GM10847 (cell line): Measurements from ENCODE around the gene NEK8.

Source experiments
- POLR2A ChIP-seq: IDR thresholded peaks from 2 replicates; pipeline ENCODE4 v1.6.1; 2011; ENCODE audit not compliant: insufficient read length; ENCODE audit errors: extremely low read depth

Gene NEK8

GRCh38 chr17:28705074-28705659, 23.4 kb upstream of the NEK8 start:
- TF ChIP-seq POLR2A: no peak

- no peak for TF ChIP-seq POLR2A
These were observed 22.8 kb upstream of the NEK8 start for GRCh38 chr17:28705728-28706334.

- TF ChIP-seq POLR2A: no peak
These were observed 21.9 kb upstream of the NEK8 start for GRCh38 chr17:28706471-28707338.

GRCh38 chr17:28707339-28707720, 21.3 kb upstream of the NEK8 start:
- no peak for TF ChIP-seq POLR2A

GRCh38 chr17:28710861-28711722, 17.5 kb upstream of the NEK8 start:
- TF ChIP-seq POLR2A: peak; percentile 64

- no peak for TF ChIP-seq POLR2A
These were observed 16.9 kb upstream of the NEK8 start, which contains the start of gene PROCA1 for GRCh38 chr17:28711723-28712031. PROCA1 (minus strand) TSS chr17:28711888; CDS start chr17:28711660, 228 bp downstream.

- peak; percentile 14 for TF ChIP-seq POLR2A
These were observed 16.4 kb upstream of the NEK8 start for GRCh38 chr17:28712032-28712704.

- TF ChIP-seq POLR2A: no peak
These were observed 15.7 kb upstream of the NEK8 start for GRCh38 chr17:28712705-28713415.

GRCh38 chr17:28714281-28714680, 14.3 kb upstream of the NEK8 start:
- TF ChIP-seq POLR2A: no peak

GRCh38 chr17:28715217-28715616, 13.4 kb upstream of the NEK8 start:
- TF ChIP-seq POLR2A: no peak

- TF ChIP-seq POLR2A: no peak
These were observed 11.6 kb upstream of the NEK8 start for GRCh38 chr17:28716740-28717577.

- no peak for TF ChIP-seq POLR2A
These were observed 10.8 kb upstream of the NEK8 start, which contains the start of gene RAB34 for GRCh38 chr17:28717578-28718332. RAB34 (minus strand) TSS chr17:28717868; CDS start chr17:28717266, 602 bp downstream.
